NCI-H187 treated with DMSO at 0.1 percent for 48 hours (cell line): ENCODE data around the gene AANAT.

Experiments
- DNase-seq: peaks from one replicate; lab custom pipeline; 2025; lab: John Stamatoyannopoulos, UW

AANAT gene

GRCh38 chr17:76490112-76490710 lies 22.8 kb downstream of the AANAT start:
- DNase-seq = no peak

- no peak for DNase-seq
Observed at GRCh38 chr17:76491271-76492122, 24.1 kb downstream of the AANAT start.

- DNase-seq = no peak
Observed at GRCh38 chr17:76492123-76492988, 25.0 kb downstream of the AANAT start.

GRCh38 chr17:76492989-76493501 lies 25.6 kb downstream of the AANAT start:
- DNase-seq = no peak

GRCh38 chr17:76493505-76494167 lies 26.2 kb downstream of the AANAT start:
- DNase-seq = no peak

- no peak for DNase-seq
Observed at GRCh38 chr17:76495663-76496400, 28.4 kb downstream of the AANAT start.

- no peak for DNase-seq
Observed at GRCh38 chr17:76496464-76496863, 29.1 kb downstream of the AANAT start.

GRCh38 chr17:76497699-76497978 lies 30.2 kb downstream of the AANAT start:
- DNase-seq = no peak

- DNase-seq = peak; percentile 16
Observed at GRCh38 chr17:76497979-76498875, 30.8 kb downstream of the AANAT start.

- DNase-seq = no peak
Observed at GRCh38 chr17:76498876-76499251, 31.5 kb downstream of the AANAT start.

GRCh38 chr17:76499267-76499667 lies 31.9 kb downstream of the AANAT start:
- no peak for DNase-seq

GRCh38 chr17:76500074-76500746 lies 32.8 kb downstream of the AANAT start:
- DNase-seq = no peak

GRCh38 chr17:76500747-76501017 lies 33.3 kb downstream of the AANAT start:
- no peak for DNase-seq

- DNase-seq = no peak
Observed at GRCh38 chr17:76501018-76501826, 33.8 kb downstream of the AANAT start, which contains the start of gene RHBDF2. RHBDF2 (minus strand) TSS chr17:76501423; CDS start chr17:76481524, 19,899 bp downstream.

- no peak for DNase-seq
Observed at GRCh38 chr17:76501827-76502307, 34.5 kb downstream of the AANAT start.

GRCh38 chr17:76502341-76503211 lies 35.2 kb downstream of the AANAT start:
- DNase-seq = no peak

GRCh38 chr17:76504117-76504516 lies 36.7 kb downstream of the AANAT start:
- DNase-seq = no peak
